K562 (cell line): ENCODE data around the gene SEZ6. TPM values are rescaled to one million over a fixed set of nuclear protein-coding genes. Genes with fewer than 3 reads are reported as not detected.

Experiments used
- ARID2 ChIP-seq: fragments of 450-650 bp; IDR thresholded peaks from 2 replicates; pipeline ENCODE4 v1.6.1; 2017; ENCODE audit warnings: antibody characterized with exemption, mild to moderate bottlenecking
- CBFA2T3 ChIP-seq: fragments of 450-650 bp; IDR thresholded peaks from 2 replicates; pipeline ENCODE4 v1.6.1; 2017
- CBX1 ChIP-seq: sonication (generic); IDR thresholded peaks from 2 replicates; pipeline ENCODE4 v1.6.1; 2016; ENCODE audit warnings: antibody characterized with exemption, low read depth, mild to moderate bottlenecking
- CCNT2 ChIP-seq: IDR thresholded peaks from 2 replicates; pipeline ENCODE4 v1.6.1; 2011; ENCODE audit warnings: borderline replicate concordance, low read depth, mild to moderate bottlenecking, moderate library complexity, mixed read lengths, low read length; ENCODE audit not compliant: insufficient read length; ENCODE audit errors: extremely low read depth
- HCFC1 ChIP-seq: IDR thresholded peaks from 2 replicates; pipeline ENCODE4 v1.6.1; 2012; ENCODE audit warnings: low read depth, low read length, improper control_type of control experiment
- KDM1A ChIP-seq, 2 experiments: fragments of 450-650 bp; IDR thresholded peaks; 2 replicates each; pipeline ENCODE4 v1.6.1; 2016; ENCODE audit warnings: mild to moderate bottlenecking in 2 of 2
- MEF2A ChIP-seq: IDR thresholded peaks from 2 replicates; pipeline ENCODE4 v1.6.1; 2011; ENCODE audit warnings: low read depth, mild to moderate bottlenecking, low read length, moderate library complexity; ENCODE audit not compliant: control insufficient read depth
- MEF2D ChIP-seq: conservative IDR thresholded peaks from 2 replicates; pipeline ENCODE4 v1.6.1; 2016; ENCODE audit warnings: low read depth, missing genetic modification characterization, missing compliant biosample characterization
- MYNN ChIP-seq, 2 experiments: sonication (generic); formaldehyde crosslinking in 1 of 2; IDR thresholded peaks; 2 replicates each; pipeline versions ENCODE4 v1.5.0 to v1.6.1; 2016 to 2020; ENCODE audit warnings: antibody characterized with exemption in 1 of 2, missing genetic modification reagents in 1 of 2
- NR2C2 ChIP-seq, 2 experiments: fragments of 200-800 bp in 1 of 2; sonication (Bioruptor generic) in 1 of 2; sonication (generic) in 1 of 2; formaldehyde crosslinking in 1 of 2; IDR thresholded peaks; 2 replicates each; pipeline versions ENCODE4 v1.6.1 to v1.8.0; 2016 to 2022; ENCODE audit warnings: mild to moderate bottlenecking in 1 of 2, missing compliant biosample characterization in 1 of 2, missing genetic modification characterization in 1 of 2, missing genetic modification reagents in 1 of 2
- PHB ChIP-seq: fragments of 250-450 bp; sonication (Bioruptor Pico); IDR thresholded peaks from 2 replicates; pipeline ENCODE4 v1.5.0; 2021
- PURB ChIP-seq: sonication (generic); formaldehyde crosslinking; IDR thresholded peaks from 2 replicates; pipeline ENCODE4 v1.9.0; 2021; ENCODE audit warnings: low read depth, mild to moderate bottlenecking, missing genetic modification reagents
- RAD21 ChIP-seq, 2 experiments: fragments of 250-450 bp in 1 of 2; fragments of 450-650 bp in 1 of 2; sonication (Bioruptor Pico) in 1 of 2; formaldehyde crosslinking in 1 of 2; IDR thresholded peaks in 1 of 2; conservative IDR thresholded peaks in 1 of 2; 2 replicates each; pipeline versions ENCODE4 v1.4.0 to v1.8.0; 2020 to 2022; ENCODE audit warnings: mild to moderate bottlenecking in 2 of 2, moderate library complexity in 1 of 2
- RCOR1 ChIP-seq, 2 experiments: IDR thresholded peaks; 2 replicates each; pipeline ENCODE4 v1.6.1; 2012; ENCODE audit warnings: low read depth in 2 of 2, low read length in 2 of 2, borderline replicate concordance in 1 of 2, improper control_type of control experiment in 1 of 2
- SIN3A ChIP-seq, 2 experiments: fragments of 150-350 bp in 1 of 2; IDR thresholded peaks; 2 replicates each; pipeline ENCODE4 v1.6.1; 2011 to 2016; ENCODE audit warnings: borderline replicate concordance in 2 of 2, low read depth in 2 of 2, low read length in 2 of 2, mild to moderate bottlenecking in 2 of 2, moderate library complexity in 2 of 2; ENCODE audit not compliant: control insufficient read depth in 1 of 2
- SP1 ChIP-seq: sonication (generic); formaldehyde crosslinking; IDR thresholded peaks from 2 replicates; pipeline ENCODE4 v1.8.1; 2022; ENCODE audit warnings: mild to moderate bottlenecking, missing genetic modification reagents
- STAT5A ChIP-seq: IDR thresholded peaks from 2 replicates; pipeline ENCODE4 v1.6.1; 2012; ENCODE audit warnings: low read length, inconsistent platforms, borderline replicate concordance
- TCF7 ChIP-seq: sonication (generic); IDR thresholded peaks from 2 replicates; pipeline ENCODE4 v1.6.1; 2016; ENCODE audit warnings: antibody characterized with exemption, borderline replicate concordance
- ZBED1 ChIP-seq: IDR thresholded peaks from 2 replicates; pipeline ENCODE4 v1.6.1; 2014
- ZEB2 ChIP-seq: fragments of 450-650 bp; IDR thresholded peaks from 2 replicates; pipeline ENCODE4 v1.6.1; 2016
- polyA plus RNA-seq, 8 experiments: library from polyadenylated mRNA; depleted of rRNA in 4 of 8; stranded (reverse) in 5 of 8; unstranded in 3 of 8; fragments of >200 nt; fragmentation: Nextera tagmentation in 2 of 8; fragmentation: Illumina TruSeq in 1 of 8; extraction: Ambion mirVana in 2 of 8; extraction: Trizol in 1 of 8; gene quantifications; 2 replicates each; pipeline versions ENCODE4 v1.2.1 to v1.2.3, GENCODE V29; 2011 to 2014; ENCODE audit warnings: inconsistent platforms in 1 of 8, missing spikeins in 1 of 8
- total RNA-seq, 7 experiments: library from RNA; depleted of rRNA in 6 of 7; stranded (reverse); fragments of >200 nt in 6 of 7; fragmentation: Illumina TruSeq in 2 of 7; extraction: Trizol in 2 of 7; gene quantifications; 2 replicates each; pipeline versions ENCODE4 v1.2.1 to v1.2.3, GENCODE V29; 2011 to 2021; ENCODE audit warnings: low replicate concordance in 1 of 7
- TF ChIP-seq, protein P1 (sequence below): fragments of 250-450 bp; sonication (Bioruptor Pico); IDR thresholded peaks from 2 replicates; pipeline ENCODE4 v1.5.0; 2022; ENCODE audit warnings: mild to moderate bottlenecking
- TF ChIP-seq, protein P2 (sequence below): fragments of 250-450 bp; sonication (Bioruptor Pico); IDR thresholded peaks from 2 replicates; pipeline ENCODE4 v1.8.0; 2022; ENCODE audit warnings: inconsistent platforms, mild to moderate bottlenecking, moderate library complexity, borderline replicate concordance

Gene SEZ6
- total and polyA plus RNA-seq, 9 of the 15 experiments (the other 6 are each of a cell fraction or from before 2014, with no cell fraction given), result not detected

DNA sequence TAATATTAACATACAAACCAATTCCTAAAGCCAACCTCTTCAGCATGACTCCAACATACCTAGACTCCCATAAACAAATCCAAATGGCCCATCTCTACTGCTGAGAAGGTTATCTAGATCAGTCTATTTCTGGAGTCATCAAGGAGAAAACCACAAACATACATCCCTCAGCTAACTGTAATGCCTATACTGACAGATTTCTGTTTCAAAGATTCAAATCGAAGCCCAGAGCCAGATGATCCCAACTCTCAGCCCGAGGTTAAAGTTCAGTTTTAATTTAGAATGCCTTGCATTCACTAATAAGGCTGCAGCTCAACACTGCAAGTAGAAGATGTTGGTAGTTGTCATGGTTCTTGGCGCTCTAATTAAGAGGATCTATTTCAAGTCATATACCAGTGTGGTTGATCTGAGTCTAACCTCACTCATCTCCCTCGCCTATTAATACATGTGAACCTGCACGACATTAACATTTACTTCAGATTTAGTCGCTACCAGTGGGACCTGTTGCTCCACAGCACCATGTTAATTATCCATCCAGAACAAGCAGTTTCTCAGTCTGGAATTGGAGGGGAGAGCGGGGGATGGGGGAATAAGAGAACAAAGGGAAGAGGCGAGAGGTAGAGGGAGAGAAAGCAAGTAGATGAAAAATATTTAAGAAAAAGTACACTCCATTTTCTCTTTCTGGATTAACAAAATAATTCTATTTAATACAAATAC is 69.9 kb downstream of the SEZ6 start (continued):
- TF ChIP-seq MEF2A (peak; percentile 83), ARID2 (no peak), CCNT2 (no peak), ZBED1 (no peak), MYNN (IDR thresholded peaks at IDR 0.05) (no peak), MYNN (CRISPR knock-in tag; IDR thresholded peaks at IDR 0.05) (no peak), SP1 (CRISPR knock-in tag) (no peak), RAD21 (CRISPR knock-in tag; conservative IDR thresholded peaks at IDR 0.05 in 1 of 2, IDR thresholded peaks at IDR 0.05 in 1 of 2) (no peak), CBX1 (no peak), PURB (CRISPR knock-in tag) (no peak), KDM1A (IDR thresholded peaks at IDR 0.05) (peak in 1 of 2 experiments; percentile 54; a peak in 2 of 4 replicates), PHB (CRISPR knock-in tag) (no peak), MEF2D (tag) (peak; percentile 96), STAT5A (no peak), SIN3A (IDR thresholded peaks at IDR 0.05; ENCODE audit: borderline replicate concordance in 2 of 2, control insufficient read depth in 1 of 2, low read depth in 2 of 2, low read length in 2 of 2) (no peak), RCOR1 (IDR thresholded peaks at IDR 0.05; ENCODE audit: borderline replicate concordance in 1 of 2, low read depth in 2 of 2, low read length in 2 of 2) (peak in 1 of 2 experiments; percentile 49; a peak in 1 of 4 replicates), TCF7 (no peak), CBFA2T3 (no peak), HCFC1 (no peak), NR2C2 (CRISPR knock-in tag; IDR thresholded peaks at IDR 0.05) (no peak), NR2C2 (tag; IDR thresholded peaks at IDR 0.05) (peak; percentile 75), ZEB2 (no peak)
- TF ChIP-seq, protein P1, sequence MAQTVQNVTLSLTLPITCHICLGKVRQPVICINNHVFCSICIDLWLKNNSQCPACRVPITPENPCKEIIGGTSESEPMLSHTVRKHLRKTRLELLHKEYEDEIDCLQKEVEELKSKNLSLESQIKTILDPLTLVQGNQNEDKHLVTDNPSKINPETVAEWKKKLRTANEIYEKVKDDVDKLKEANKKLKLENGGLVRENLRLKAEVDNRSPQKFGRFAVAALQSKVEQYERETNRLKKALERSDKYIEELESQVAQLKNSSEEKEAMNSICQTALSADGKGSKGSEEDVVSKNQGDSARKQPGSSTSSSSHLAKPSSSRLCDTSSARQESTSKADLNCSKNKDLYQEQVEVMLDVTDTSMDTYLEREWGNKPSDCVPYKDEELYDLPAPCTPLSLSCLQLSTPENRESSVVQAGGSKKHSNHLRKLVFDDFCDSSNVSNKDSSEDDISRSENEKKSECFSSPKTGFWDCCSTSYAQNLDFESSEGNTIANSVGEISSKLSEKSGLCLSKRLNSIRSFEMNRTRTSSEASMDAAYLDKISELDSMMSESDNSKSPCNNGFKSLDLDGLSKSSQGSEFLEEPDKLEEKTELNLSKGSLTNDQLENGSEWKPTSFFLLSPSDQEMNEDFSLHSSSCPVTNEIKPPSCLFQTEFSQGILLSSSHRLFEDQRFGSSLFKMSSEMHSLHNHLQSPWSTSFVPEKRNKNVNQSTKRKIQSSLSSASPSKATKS, result no peak
- TF ChIP-seq, protein P2, sequence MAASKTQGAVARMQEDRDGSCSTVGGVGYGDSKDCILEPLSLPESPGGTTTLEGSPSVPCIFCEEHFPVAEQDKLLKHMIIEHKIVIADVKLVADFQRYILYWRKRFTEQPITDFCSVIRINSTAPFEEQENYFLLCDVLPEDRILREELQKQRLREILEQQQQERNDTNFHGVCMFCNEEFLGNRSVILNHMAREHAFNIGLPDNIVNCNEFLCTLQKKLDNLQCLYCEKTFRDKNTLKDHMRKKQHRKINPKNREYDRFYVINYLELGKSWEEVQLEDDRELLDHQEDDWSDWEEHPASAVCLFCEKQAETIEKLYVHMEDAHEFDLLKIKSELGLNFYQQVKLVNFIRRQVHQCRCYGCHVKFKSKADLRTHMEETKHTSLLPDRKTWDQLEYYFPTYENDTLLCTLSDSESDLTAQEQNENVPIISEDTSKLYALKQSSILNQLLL, result no peak
